ENCODE results near the gene HECW1. TPM values are rescaled to one million over a fixed set of nuclear protein-coding genes. Genes with fewer than 3 reads are reported as not detected.
A peak's percentile ranks its signal among the peaks of the same experiment; 100 is the strongest.

The HECW1 gene
- total RNA-seq, 1 donor from 2014 or later = 0.11 TPM

DNA sequence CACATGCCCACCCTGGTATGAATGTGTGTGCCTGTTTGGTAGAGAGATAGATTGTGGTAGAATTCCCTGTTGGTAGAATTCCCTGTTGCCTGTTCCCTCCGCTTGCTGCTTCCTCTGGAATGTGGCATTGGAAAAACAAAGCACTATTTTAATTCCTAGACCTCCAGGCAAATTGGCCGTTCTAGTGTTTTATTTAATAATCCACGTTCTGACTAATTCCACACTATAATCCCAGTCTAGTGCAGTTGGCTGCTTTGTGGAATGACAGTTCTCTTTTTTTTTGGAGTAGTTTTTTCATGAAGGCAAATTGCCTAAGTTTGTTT, 2.0 kb downstream of the HECW1 start:
- peak overlapping the region; percentile 98 for H3K4me2 ChIP-seq

DNA sequence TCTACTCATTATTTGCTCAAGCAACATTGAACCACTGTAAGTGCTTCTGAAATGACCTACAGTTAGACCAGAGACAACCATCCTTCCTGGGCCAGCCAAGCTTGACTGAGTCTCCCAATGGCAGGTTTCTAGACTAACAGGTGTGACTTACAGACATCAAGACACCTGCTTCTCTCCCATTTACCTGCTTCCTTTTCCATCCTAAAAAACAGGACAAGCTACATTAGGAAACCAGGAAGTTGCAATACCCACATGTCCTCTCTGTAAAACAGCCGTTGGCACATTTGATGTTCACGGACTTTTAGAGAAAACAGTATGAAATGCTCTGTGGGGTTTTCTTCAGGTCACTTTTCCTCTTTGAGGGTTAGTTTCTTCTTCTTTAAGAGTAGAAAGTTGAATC, 4.0 kb downstream of the HECW1 start:
- H3K79me2 ChIP-seq (ENCODE audit: low read depth) = no peaks in the 10 kb centered on the region
- Mint-ChIP-seq H3K4me1 (peaks cover 20% of the 10 kb centered on the region), H3K27me3 (ENCODE audit: insufficient read depth, low read depth) (peaks cover 7% of the 10 kb centered on the region), H3K4me3 (no peak overlapping the region), H3K27ac (no peak overlapping the region), H3K36me3 (no peaks in the 10 kb centered on the region), H3K9me3 (no peaks in the 10 kb centered on the region)
- peaks cover 19% of the 10 kb centered on the region for H3F3A ChIP-seq (ENCODE audit: low read depth)
- DNase-seq (ENCODE audit: low spot score) = no peak
- peaks cover 11% of the 10 kb centered on the region for H3K4me1 ChIP-seq
- H4K20me1 ChIP-seq (ENCODE audit: low read depth) = no peaks in the 10 kb centered on the region
- H3K27ac ChIP-seq = no peak overlapping the region
- no peak overlapping the region for H2AFZ ChIP-seq (replicated peaks)
- peaks cover 41% of the 10 kb centered on the region for H3K27me3 ChIP-seq
- H3K9ac ChIP-seq = no peak overlapping the region
- H3K4me2 ChIP-seq = no peak overlapping the region
- H3K36me3 ChIP-seq = no peaks in the 10 kb centered on the region
- TF ChIP-seq, protein P1, sequence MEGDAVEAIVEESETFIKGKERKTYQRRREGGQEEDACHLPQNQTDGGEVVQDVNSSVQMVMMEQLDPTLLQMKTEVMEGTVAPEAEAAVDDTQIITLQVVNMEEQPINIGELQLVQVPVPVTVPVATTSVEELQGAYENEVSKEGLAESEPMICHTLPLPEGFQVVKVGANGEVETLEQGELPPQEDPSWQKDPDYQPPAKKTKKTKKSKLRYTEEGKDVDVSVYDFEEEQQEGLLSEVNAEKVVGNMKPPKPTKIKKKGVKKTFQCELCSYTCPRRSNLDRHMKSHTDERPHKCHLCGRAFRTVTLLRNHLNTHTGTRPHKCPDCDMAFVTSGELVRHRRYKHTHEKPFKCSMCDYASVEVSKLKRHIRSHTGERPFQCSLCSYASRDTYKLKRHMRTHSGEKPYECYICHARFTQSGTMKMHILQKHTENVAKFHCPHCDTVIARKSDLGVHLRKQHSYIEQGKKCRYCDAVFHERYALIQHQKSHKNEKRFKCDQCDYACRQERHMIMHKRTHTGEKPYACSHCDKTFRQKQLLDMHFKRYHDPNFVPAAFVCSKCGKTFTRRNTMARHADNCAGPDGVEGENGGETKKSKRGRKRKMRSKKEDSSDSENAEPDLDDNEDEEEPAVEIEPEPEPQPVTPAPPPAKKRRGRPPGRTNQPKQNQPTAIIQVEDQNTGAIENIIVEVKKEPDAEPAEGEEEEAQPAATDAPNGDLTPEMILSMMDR (IDR thresholded peaks at IDR 0.05) = no peak
- no peak for TF ChIP-seq EZH2phosphoT487 (IDR thresholded peaks at IDR 0.05)
- no peak for TF ChIP-seq EZH2 (IDR thresholded peaks at IDR 0.05)
- no peak overlapping the region for H3K4me3 ChIP-seq
- no peaks in the 10 kb centered on the region for H3K9me3 ChIP-seq (ENCODE audit: low read depth)

More for the DNA sequence above, 2.0 kb downstream of the HECW1 start:
- Histone ChIP-seq H3K4me3 (peak overlapping the region; percentile 75), H3K4me1 (peaks cover 11% of the 10 kb centered on the region), H3K9me3 (ENCODE audit: low read depth) (no peaks in the 10 kb centered on the region), H3K36me3 (no peaks in the 10 kb centered on the region), H3K9ac (no peak overlapping the region), H3K27me3 (peaks cover 49% of the 10 kb centered on the region), H4K20me1 (ENCODE audit: low read depth) (no peaks in the 10 kb centered on the region), H3F3A (ENCODE audit: low read depth) (peaks cover 22% of the 10 kb centered on the region), H3K79me2 (ENCODE audit: low read depth) (no peaks in the 10 kb centered on the region), H3K27ac (no peak overlapping the region), H2AFZ (replicated peaks) (no peak overlapping the region)
- Mint-ChIP-seq H3K27me3 (ENCODE audit: insufficient read depth, low read depth) (peaks cover 10% of the 10 kb centered on the region), H3K27ac (no peak overlapping the region), H3K36me3 (no peaks in the 10 kb centered on the region), H3K9me3 (no peaks in the 10 kb centered on the region), H3K4me1 (peaks cover 24% of the 10 kb centered on the region), H3K4me3 (peak overlapping the region; percentile 87)
- no peak for DNase-seq (ENCODE audit: low spot score)
- no peak for TF ChIP-seq EZH2 (IDR thresholded peaks at IDR 0.05)
- TF ChIP-seq, protein P1 (IDR thresholded peaks at IDR 0.05) = no peak
- TF ChIP-seq EZH2phosphoT487 (IDR thresholded peaks at IDR 0.05) = no peak

DNA sequence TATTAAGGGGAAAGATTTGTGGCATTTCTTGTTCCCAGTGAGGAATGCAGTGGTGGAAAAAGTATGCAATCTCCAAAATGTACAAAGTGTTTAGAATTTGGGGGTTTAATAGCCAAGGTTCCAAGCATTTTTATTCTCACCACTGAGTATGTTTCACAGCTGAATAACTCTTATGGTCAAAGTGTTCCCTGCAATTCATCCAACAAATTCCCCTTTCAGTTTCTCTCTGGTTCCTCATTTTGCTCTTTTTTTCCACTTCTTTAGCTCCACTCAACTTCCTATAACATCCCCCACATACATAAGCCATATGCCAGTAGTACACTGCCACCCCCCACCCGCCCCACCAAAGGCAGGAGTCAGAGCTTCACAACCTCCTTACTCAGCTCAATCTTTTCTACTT, 4.6 kb downstream of the HECW1 start:
- H3K9me3 Mint-ChIP-seq = no peaks in the 10 kb centered on the region
- TF ChIP-seq EZH2 (IDR thresholded peaks at IDR 0.05) (no peak), EZH2phosphoT487 (IDR thresholded peaks at IDR 0.05) (no peak)
- H3K79me2 ChIP-seq (ENCODE audit: low read depth) = no peaks in the 10 kb centered on the region
- no peaks in the 10 kb centered on the region for H3K36me3 Mint-ChIP-seq
- H3K36me3 ChIP-seq = no peaks in the 10 kb centered on the region
- peaks cover 34% of the 10 kb centered on the region for H3K27me3 ChIP-seq
- H3K4me2 ChIP-seq = no peak overlapping the region
- no peak overlapping the region for H3K4me3 Mint-ChIP-seq
- H3K4me3 ChIP-seq = no peak overlapping the region
- no peaks in the 10 kb centered on the region for H4K20me1 ChIP-seq (ENCODE audit: low read depth)
- no peak for DNase-seq (ENCODE audit: low spot score)
- no peaks in the 10 kb centered on the region for H3K9me3 ChIP-seq (ENCODE audit: low read depth)
- no peak overlapping the region for H3K27ac ChIP-seq
- H3K9ac ChIP-seq = no peak overlapping the region
- peaks cover 11% of the 10 kb centered on the region for H3K4me1 ChIP-seq
- peaks cover 13% of the 10 kb centered on the region for H3K4me1 Mint-ChIP-seq
- peaks cover 13% of the 10 kb centered on the region for H3F3A ChIP-seq (ENCODE audit: low read depth)
- H3K27ac Mint-ChIP-seq = no peak overlapping the region
- no peak overlapping the region for H2AFZ ChIP-seq (replicated peaks)
- peaks cover 4% of the 10 kb centered on the region for H3K27me3 Mint-ChIP-seq (ENCODE audit: insufficient read depth, low read depth)

DNA sequence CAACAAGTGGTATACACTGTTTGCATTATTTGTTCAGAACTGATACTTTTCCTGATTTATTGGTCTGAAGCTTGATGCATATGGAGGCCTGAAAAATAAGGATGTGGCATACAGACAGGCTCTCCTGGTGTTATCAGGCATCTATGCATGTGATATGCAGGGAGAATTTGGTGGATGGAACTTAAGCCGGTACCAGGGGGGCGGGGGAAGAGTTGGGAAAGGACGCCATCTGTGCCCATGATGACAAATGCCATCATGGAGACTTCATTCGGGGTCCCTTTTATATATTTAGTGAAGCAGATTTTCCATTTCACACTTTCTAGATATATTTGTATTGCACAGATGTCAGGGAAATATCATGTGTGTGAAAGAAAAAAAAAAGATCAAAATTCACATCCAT, 5.4 kb downstream of the HECW1 start:
- Histone ChIP-seq H3F3A (ENCODE audit: low read depth) (peaks cover 5% of the 10 kb centered on the region), H4K20me1 (ENCODE audit: low read depth) (no peaks in the 10 kb centered on the region), H3K27ac (no peak overlapping the region), H3K9ac (no peak overlapping the region), H3K36me3 (no peaks in the 10 kb centered on the region), H3K9me3 (ENCODE audit: low read depth) (no peaks in the 10 kb centered on the region), H3K79me2 (ENCODE audit: low read depth) (no peaks in the 10 kb centered on the region), H3K4me3 (no peak overlapping the region), H3K4me1 (peaks cover 11% of the 10 kb centered on the region), H2AFZ (replicated peaks) (no peak overlapping the region), H3K4me2 (no peak overlapping the region), H3K27me3 (peaks cover 27% of the 10 kb centered on the region)
- no peak overlapping the region for H3K27ac Mint-ChIP-seq
- H3K4me3 Mint-ChIP-seq = no peak overlapping the region
- TF ChIP-seq EZH2phosphoT487 (IDR thresholded peaks at IDR 0.05) = no peak
- TF ChIP-seq EZH2 (IDR thresholded peaks at IDR 0.05) = no peak
- TF ChIP-seq, protein P1 (IDR thresholded peaks at IDR 0.05) = no peak
- H3K9me3 Mint-ChIP-seq = no peaks in the 10 kb centered on the region
- H3K4me1 Mint-ChIP-seq = peaks cover 12% of the 10 kb centered on the region
- H3K36me3 Mint-ChIP-seq = no peaks in the 10 kb centered on the region
- H3K27me3 Mint-ChIP-seq (ENCODE audit: insufficient read depth, low read depth) = peaks cover 4% of the 10 kb centered on the region
- DNase-seq (ENCODE audit: low spot score) = no peak

Data from neural progenitor cell (in vitro differentiated cells).